ENCODE measurements around the gene ZNF3.
"Not testable (repeated sequence)": the region's sequence is repeated elsewhere in the genome, so short reads cannot be mapped to it uniquely, and the experiment has no call there.

Gene ZNF3

GRCh38 chr7:100081535-100082102 is at the start of gene ZNF3:
TSS of gene ZNF3 (minus strand) at chr7:100081723. CDS start at chr7:100077357, 4,366 bp downstream.
- peak; percentile 100 for DNase-seq

- DNase-seq: peak; percentile 90
Observed at GRCh38 chr7:100130608-100131453, 49.3 kb upstream of the ZNF3 start.

DNA sequence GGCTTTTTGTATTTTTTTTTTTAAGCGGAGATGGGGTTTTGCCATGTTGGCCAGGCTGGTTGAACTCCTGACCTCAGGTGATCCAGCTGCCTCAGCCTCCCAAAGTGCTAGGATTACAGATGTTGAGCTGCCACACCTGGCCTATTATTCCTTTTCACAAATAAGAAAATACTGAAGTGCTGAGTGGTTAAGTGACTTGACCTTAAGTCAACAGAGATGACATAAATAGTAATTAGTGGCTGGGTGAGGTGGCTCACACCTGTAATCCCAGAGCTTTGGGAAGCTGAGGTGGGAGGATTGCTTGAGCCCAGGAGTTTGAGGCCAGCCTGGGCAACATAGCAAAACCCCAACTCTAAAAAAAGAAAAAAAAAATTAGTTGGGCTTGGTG is 48.7 kb upstream of the ZNF3 start:
- DNase-seq: not testable (repeated sequence)

- no peak for DNase-seq
Observed at GRCh38 chr7:100128637-100128963, 47.1 kb upstream of the ZNF3 start.

DNA sequence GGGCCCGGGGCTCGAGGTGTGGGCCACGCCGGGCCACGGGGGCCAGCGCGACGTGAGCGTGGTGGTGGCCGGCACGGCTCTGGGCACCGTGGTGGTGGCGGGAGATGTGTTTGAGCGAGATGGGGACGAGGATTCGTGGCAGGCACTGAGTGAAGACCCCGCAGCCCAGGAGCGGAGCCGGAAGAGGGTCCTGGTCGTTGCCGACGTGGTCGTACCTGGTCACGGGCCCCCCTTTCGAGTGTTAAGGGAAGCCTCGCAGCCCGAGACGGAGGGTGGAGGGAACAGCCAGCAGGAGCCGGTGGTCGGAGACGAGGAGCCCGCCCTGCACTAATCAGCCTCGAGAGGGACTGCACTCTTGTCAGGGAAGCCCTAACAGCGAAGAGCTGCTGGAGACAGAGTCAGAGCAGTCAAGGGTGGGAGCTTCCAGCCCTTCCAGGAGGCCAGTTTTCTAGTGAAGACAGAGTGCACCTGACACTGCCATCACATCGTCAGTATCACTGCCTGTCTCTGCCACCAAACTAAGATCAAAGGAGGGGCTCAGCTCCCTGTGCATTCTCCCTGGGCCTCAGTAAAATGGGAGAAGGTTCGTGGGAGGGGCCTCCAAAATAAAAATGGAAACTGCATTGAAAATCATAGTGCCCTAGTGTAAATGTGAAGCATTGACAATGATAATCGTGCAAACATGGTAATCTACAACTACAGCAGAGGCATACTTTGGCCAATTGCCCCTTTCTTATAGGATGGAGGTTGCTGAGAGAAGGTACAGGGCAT is 46.5 kb upstream of the ZNF3 start:
- peak; percentile 71 for DNase-seq

DNA sequence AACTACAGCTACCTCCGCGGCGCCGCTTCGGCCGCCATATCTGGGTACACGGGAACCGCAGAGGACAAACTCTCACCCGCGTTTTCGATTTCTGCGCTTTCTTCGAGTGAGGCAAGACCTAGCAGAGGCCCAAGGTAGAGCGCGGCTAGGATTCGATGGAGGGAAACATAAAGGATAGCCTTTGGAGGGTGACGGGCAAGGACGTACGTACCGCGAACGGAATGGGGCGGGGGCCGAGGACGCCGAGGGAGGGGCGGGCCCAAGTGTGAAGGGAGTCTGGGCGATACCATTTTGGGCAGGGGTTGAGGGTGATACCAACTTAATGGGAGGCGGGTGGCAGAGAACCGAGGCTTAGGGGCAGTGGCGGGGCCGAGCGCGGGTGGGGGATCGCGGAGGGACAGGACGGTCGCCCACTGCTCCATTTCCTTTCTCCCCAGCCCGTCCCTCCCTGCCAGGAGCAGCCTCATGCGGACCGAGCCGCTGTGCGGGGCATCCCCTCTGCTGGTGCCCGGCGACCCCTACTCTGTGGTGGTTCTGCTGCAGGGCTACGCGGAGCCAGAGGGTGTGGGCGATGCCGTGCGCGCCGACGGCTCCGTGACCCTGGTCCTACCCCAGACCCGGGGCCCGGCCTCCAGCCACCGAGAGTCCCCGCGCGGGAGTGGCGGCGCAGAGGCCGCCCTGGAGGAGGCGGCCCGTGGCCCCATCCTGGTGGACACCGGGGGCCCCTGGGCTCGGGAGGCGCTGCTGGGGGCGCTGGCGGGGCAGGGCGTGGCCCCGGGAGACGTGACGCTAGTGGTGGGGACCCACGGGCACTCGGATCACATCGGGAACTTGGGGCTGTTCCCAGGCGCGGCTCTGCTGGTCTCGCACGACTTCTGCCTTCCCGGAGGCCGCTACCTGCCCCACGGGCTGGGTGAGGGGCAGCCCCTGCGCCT is 45.7 kb upstream of the ZNF3 start, which contains the start of gene MBLAC1:
Gene MBLAC1 (plus strand): TSS at position 37 of the 935 bp plus-strand sequence. CDS start 429 bp downstream, at position 466.
- peak; percentile 97 for DNase-seq

DNA sequence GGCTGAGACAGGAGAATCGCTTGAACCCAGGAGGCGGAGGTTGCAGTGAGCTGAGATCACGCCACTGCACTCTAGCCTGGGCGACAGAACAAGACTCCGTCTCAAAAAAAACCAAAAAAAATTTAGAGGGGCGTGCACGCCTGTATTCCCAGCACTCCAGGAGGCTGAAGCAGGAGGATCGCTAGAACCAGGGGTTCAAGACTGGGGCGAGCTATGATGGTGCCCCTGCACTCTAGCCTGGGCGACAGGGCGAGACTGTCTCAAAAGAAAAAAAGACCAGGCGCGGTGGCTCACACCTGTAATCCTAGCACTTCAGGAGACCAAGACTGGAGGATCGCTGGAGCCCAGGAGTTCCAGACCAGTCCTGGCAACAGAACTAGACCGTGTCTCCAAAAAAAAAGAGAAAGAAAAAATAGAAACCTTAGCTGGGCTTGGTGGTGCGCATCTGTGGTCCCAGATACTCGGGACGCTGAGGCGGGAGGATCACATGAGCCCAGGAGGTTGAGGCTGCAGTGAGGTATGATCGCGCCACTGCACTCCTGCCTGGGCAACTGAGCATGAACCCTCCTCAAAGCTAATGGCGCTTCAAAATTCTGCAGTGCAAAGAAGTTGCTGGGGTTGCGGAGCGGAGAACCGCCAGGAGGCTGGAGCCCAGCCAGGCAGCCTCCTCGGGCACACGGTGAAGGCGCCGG is 44.9 kb upstream of the ZNF3 start:
- DNase-seq: no peak

DNA sequence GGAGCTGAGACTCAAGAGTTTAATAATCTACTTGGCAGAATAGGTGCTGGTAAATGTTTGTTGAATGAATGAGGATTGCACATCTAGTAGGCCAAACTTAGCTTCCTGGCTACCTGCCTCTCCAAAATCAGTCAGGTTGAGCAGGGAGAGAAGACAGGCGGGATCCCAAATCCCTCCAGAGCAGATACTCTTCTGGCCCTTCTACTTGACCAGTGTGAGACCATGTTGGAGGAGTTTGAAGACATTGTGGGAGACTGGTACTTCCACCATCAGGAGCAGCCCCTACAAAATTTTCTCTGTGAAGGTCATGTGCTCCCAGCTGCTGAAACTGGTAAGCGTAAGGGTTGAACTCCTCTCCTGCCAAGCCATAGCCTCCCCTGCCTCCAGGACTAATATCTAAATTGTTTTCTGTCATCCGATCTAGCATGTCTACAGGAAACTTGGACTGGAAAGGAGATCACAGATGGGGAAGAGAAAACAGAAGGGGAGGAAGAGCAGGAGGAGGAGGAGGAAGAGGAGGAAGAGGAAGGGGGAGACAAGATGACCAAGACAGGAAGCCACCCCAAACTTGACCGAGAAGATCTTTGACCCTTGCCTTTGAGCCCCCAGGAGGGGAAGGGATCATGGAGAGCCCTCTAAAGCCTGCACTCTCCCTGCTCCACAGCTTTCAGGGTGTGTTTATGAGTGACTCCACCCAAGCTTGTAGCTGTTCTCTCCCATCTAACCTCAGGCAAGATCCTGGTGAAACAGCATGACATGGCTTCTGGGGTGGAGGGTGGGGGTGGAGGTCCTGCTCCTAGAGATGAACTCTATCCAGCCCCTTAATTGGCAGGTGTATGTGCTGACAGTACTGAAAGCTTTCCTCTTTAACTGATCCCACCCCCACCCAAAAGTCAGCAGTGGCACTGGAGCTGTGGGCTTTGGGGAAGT is 43.0 kb upstream of the ZNF3 start:
- no peak for DNase-seq

DNA sequence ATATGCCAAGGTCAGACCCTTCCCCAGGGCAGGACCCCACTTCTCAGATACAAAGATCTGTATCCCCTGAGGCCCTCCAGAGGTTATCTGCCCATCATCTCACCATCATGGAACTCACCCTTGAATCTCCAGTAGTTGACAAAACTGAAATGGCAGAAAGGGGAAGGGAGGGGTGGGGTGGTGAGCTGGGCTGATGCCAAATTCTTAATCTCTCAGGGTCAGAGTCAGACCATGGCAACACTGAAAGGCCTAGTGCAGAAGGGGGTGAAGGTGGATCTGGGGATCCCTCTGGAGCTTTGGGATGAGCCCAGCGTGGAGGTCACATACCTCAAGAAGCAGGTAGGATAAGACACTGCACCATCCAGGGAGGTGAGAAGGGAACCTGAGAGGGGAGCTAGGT is 41.0 kb upstream of the ZNF3 start:
- no peak for DNase-seq

- no peak for DNase-seq
Observed at GRCh38 chr7:100122067-100122466, 40.5 kb upstream of the ZNF3 start.

DNA sequence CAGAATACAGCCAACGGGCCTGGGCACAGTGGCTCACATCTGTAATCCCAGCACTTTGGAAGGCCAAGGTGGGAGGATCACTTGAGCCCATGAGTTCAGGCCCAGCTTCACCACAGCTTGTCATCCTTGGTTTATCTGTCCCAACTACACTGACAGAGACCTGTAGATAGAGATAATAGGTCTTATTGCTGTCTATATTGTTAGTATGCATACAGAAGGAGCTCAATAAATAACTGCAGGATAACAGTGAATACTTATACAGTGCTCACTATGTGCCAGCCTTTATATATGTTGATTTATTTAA is 39.2 kb upstream of the ZNF3 start:
- DNase-seq: no peak

- DNase-seq: no peak
Observed at GRCh38 chr7:100119970-100120732, 38.6 kb upstream of the ZNF3 start.

- DNase-seq: peak; percentile 98
Observed at GRCh38 chr7:100119072-100119969, 37.8 kb upstream of the ZNF3 start, which contains the start of the genes CNPY4 and TAF6. TSS of gene CNPY4 (plus strand) at chr7:100119634. CDS start at chr7:100119745, 111 bp downstream. TSS of gene TAF6 (minus strand) at chr7:100119358. CDS start at chr7:100114209, 5,149 bp downstream.

GRCh38 chr7:100118388-100119071 is 37.0 kb upstream of the ZNF3 start:
- DNase-seq: no peak

GRCh38 chr7:100115026-100115425 is 33.5 kb upstream of the ZNF3 start:
- DNase-seq: no peak

DNA sequence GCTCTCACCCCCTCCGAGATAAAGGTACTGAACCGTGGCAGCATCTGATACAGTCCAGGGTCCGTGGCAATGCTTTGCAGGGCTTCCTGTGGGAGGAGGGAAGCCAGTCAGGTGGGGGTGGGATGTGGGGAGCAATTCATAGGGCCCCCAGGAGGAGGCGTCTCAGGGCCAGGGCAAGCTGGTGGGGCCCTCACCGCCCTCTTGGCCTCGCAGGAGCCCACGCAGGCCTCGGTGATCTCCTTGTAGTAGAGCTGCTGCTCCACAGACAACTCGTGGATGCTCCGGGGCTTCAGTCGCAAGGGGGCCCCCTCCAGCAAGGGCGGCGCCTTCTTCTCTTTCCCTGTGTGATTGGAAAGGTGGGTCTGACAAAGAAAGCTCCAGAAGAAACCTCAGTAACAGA is 30.4 kb upstream of the ZNF3 start:
- no peak for DNase-seq

- DNase-seq: no peak
Observed at GRCh38 chr7:100111156-100111555, 29.6 kb upstream of the ZNF3 start.

DNA sequence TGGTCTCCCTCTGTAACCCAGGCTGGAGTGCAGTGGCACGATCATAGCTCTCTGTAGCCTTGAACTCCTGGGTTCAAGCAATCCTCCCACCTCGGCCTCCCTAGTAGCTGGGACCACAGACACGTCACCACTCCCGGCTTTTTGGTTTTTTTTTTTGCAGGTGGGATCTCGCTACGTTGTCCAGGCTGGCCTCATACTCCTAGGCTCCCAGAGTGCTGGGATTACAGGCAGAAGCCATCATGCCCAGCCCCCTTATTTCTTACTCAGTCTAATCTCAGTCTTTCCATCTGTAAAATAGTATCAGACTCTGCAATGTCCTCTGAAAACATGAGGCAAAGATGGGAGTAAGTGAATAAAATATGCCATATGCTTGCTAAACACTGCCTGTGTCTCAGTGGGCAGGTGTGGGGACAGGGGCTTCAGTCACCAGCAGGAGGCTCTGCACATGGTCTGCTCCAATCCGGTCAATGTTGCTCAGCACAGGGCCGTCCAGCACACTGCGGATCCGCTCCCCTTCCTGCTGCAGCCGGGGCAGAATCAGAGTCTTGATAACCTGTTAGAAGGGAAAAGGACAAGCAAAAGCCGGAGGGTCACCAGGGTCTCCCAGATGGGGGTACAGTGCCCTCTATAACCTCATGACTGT is 28.1 kb upstream of the ZNF3 start:
- DNase-seq: no peak
